GM18520 (cell line): ENCODE measurements around the gene EBF3.

ENCODE experiments used
- ATAC-seq: cut with Tn5 transposase; IDR thresholded peaks from one replicate; pipeline ENCODE4 v1.9.1; 2021; ENCODE audit not compliant: unreplicated experiment

Gene EBF3

GRCh38 chr10:129972145-129972965 lies 8.3 kb upstream of the EBF3 start:
- no peak for ATAC-seq

GRCh38 chr10:129971381-129972144 lies 7.5 kb upstream of the EBF3 start:
- ATAC-seq = no peak

- ATAC-seq = no peak
Observed at GRCh38 chr10:129970465-129971364, 6.6 kb upstream of the EBF3 start.

- no peak for ATAC-seq
Observed at GRCh38 chr10:129969911-129970464, 5.9 kb upstream of the EBF3 start.

GRCh38 chr10:129969184-129969910 lies 5.3 kb upstream of the EBF3 start:
- ATAC-seq = no peak

- no peak for ATAC-seq
Observed at GRCh38 chr10:129968853-129969183, 4.7 kb upstream of the EBF3 start.

- no peak for ATAC-seq
Observed at GRCh38 chr10:129968020-129968852, 4.2 kb upstream of the EBF3 start.

GRCh38 chr10:129967579-129968019 lies 3.5 kb upstream of the EBF3 start:
- ATAC-seq = no peak

- ATAC-seq = no peak
Observed at GRCh38 chr10:129966889-129967578, 3.0 kb upstream of the EBF3 start.

GRCh38 chr10:129966370-129966888 lies 2.4 kb upstream of the EBF3 start:
- ATAC-seq = no peak

- no peak for ATAC-seq
Observed at GRCh38 chr10:129965959-129966358, 1.9 kb upstream of the EBF3 start.

GRCh38 chr10:129965425-129965808 lies 1.3 kb upstream of the EBF3 start:
- no peak for ATAC-seq

GRCh38 chr10:129964611-129965424 lies 744 bp upstream of the EBF3 start:
- no peak for ATAC-seq

GRCh38 chr10:129962872-129963640 lies 1.0 kb downstream of the EBF3 start:
- ATAC-seq = no peak

- no peak for ATAC-seq
Observed at GRCh38 chr10:129962031-129962871, 1.8 kb downstream of the EBF3 start.

- no peak for ATAC-seq
Observed at GRCh38 chr10:129961157-129961701, 2.8 kb downstream of the EBF3 start.
